Stimulated activated CD8-positive, alpha-beta memory T cell treated with anti-CD3 and anti-CD28 coated beads, Interleukin-15, amount 100 ng/mL, for 4 hours (primary cell): ENCODE results near the gene PCNA.
"Not testable (repeated sequence)": the region's sequence is repeated elsewhere in the genome, so short reads cannot be mapped to it uniquely, and the experiment has no call there.

Experiments used
- DNase-seq, 2 donors: peaks; one replicate each; pipeline ENCODE4 v3.0.0-alpha.2; 2020; ENCODE audit warnings: low read depth in 2 of 2

Gene PCNA

GRCh38 chr20:5143851-5144250 lies 24.1 kb upstream of the PCNA start:
- DNase-seq = no peak

- no peak for DNase-seq
Measured at GRCh38 chr20:5141615-5142014, 21.9 kb upstream of the PCNA start.

GRCh38 chr20:5140195-5140594 lies 20.4 kb upstream of the PCNA start:
- DNase-seq = no peak

GRCh38 chr20:5136096-5136495 lies 16.3 kb upstream of the PCNA start:
- DNase-seq = no peak

GRCh38 chr20:5135363-5136012 lies 15.7 kb upstream of the PCNA start:
- DNase-seq = no peak

GRCh38 chr20:5133998-5134397 lies 14.2 kb upstream of the PCNA start:
- DNase-seq = no peak

GRCh38 chr20:5131502-5131901 lies 11.7 kb upstream of the PCNA start:
- no peak for DNase-seq

GRCh38 chr20:5128886-5129285 lies 9.1 kb upstream of the PCNA start:
- DNase-seq = no peak

GRCh38 chr20:5127859-5128424 lies 8.2 kb upstream of the PCNA start:
- no peak for DNase-seq

GRCh38 chr20:5127204-5127858 lies 7.6 kb upstream of the PCNA start:
- DNase-seq = peak; percentile 30 to 45

GRCh38 chr20:5126512-5127203 lies 6.9 kb upstream of the PCNA start, which contains the start of gene CDS2:
CDS2 (plus strand) TSS chr20:5127008; CDS start chr20:5127093, 85 bp downstream.
- peak; percentile 100 for DNase-seq

- no peak for DNase-seq
Measured at GRCh38 chr20:5122873-5123260, 3.1 kb upstream of the PCNA start.

GRCh38 chr20:5120185-5120476 lies 373 bp upstream of the PCNA start:
- no peak for DNase-seq

- no peak for DNase-seq
Measured at GRCh38 chr20:5119143-5119434, 669 bp downstream of the PCNA start.

- no peak for DNase-seq
Measured at GRCh38 chr20:5118220-5119142, 1.3 kb downstream of the PCNA start.

- DNase-seq = no peak
Measured at GRCh38 chr20:5116875-5117274, 2.9 kb downstream of the PCNA start.

- no peak for DNase-seq
Measured at GRCh38 chr20:5114403-5114802, 5.4 kb downstream of the PCNA start.

- no peak for DNase-seq
Measured at GRCh38 chr20:5113615-5113986, 6.2 kb downstream of the PCNA start.

GRCh38 chr20:5109276-5109675 lies 10.5 kb downstream of the PCNA start:
- DNase-seq = no peak

- DNase-seq = no peak
Measured at GRCh38 chr20:5104479-5104878, 15.3 kb downstream of the PCNA start.

GRCh38 chr20:5100684-5101347 lies 18.9 kb downstream of the PCNA start:
- peak; percentile 27 to 55 for DNase-seq

- DNase-seq = not testable (repeated sequence)
Measured at GRCh38 chr20:5099909-5100308, 19.8 kb downstream of the PCNA start.
